BLaER1 (cell line): Measurements from ENCODE around the gene PON2.
"Not testable (repeated sequence)": the region's sequence is repeated elsewhere in the genome, so short reads cannot be mapped to it uniquely, and the experiment has no call there.

ENCODE experiments used
- H3K27ac ChIP-seq: shearing (Covaris generic); formaldehyde crosslinking; 2 replicates; pipeline ENCODE4 v1.8.1; 2022
- H3K27me3 ChIP-seq: shearing (Covaris generic); formaldehyde crosslinking; 2 replicates; pipeline ENCODE4 v1.8.1; 2022
- H3K36me3 ChIP-seq: shearing (Covaris generic); formaldehyde crosslinking; 2 replicates; pipeline ENCODE4 v1.8.1; 2022
- H3K4me1 ChIP-seq: shearing (Covaris generic); formaldehyde crosslinking; 2 replicates; pipeline ENCODE4 v1.8.1; 2022
- H3K4me2 ChIP-seq: shearing (Covaris generic); formaldehyde crosslinking; 2 replicates; pipeline ENCODE4 v1.8.1; 2022
- H3K4me3 ChIP-seq: shearing (Covaris generic); formaldehyde crosslinking; 2 replicates; pipeline ENCODE4 v1.8.1; 2022
- H3K9ac ChIP-seq: shearing (Covaris generic); formaldehyde crosslinking; 2 replicates; pipeline ENCODE4 v1.8.1; 2022
- H3K9me3 ChIP-seq: shearing (Covaris generic); formaldehyde crosslinking; 2 replicates; pipeline ENCODE4 v1.8.1; 2022
- H4K20me1 ChIP-seq: shearing (Covaris generic); formaldehyde crosslinking; 2 replicates; pipeline ENCODE4 v1.8.1; 2022
- Cebpa-rat ChIP-seq: shearing (Covaris generic); IDR thresholded peaks from 2 replicates; pipeline ENCODE4 v1.8.1; 2022

The PON2 gene

DNA sequence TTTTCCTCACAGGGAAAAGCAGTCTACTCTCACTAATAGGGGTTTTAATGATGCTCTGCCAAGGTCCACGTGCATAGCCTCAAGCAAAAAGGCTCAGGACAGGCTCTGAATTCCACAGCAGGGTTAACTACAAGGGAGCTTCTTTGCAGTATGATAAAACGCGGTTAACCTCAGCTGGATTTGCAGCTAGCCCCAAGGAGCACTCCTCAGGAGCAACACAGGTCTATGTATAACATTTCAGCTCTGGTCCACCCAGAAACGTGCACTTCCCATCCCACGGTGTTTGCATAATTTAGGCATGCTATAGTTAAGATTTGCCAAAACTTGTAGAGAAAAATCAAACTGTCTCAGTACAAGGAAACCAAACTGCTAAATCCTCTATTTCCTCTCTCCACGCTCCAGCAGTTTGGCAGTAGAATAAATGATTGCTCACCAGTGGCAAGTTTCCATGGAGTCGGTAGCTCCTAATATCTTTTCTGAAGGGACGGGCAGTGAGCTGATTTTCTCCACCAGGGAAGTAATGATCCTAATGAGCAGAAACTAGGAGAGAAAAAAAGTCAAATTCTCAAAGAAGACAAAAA is 37.8 kb upstream of the PON2 start:
- H3K4me2 ChIP-seq, result peak overlapping the region; percentile 55
- H3K9me3 ChIP-seq, result no peaks in the 10 kb centered on the region
- peaks cover 28% of the 10 kb centered on the region for H3K4me1 ChIP-seq
- H3K4me3 ChIP-seq, result no peak overlapping the region
- H3K9ac ChIP-seq, result no peak overlapping the region
- TF ChIP-seq Cebpa-rat, result no peak
- no peaks in the 10 kb centered on the region for H3K27me3 ChIP-seq
- no peaks in the 10 kb centered on the region for H4K20me1 ChIP-seq
- no peaks in the 10 kb centered on the region for H3K36me3 ChIP-seq
- H3K27ac ChIP-seq, result no peak overlapping the region

DNA sequence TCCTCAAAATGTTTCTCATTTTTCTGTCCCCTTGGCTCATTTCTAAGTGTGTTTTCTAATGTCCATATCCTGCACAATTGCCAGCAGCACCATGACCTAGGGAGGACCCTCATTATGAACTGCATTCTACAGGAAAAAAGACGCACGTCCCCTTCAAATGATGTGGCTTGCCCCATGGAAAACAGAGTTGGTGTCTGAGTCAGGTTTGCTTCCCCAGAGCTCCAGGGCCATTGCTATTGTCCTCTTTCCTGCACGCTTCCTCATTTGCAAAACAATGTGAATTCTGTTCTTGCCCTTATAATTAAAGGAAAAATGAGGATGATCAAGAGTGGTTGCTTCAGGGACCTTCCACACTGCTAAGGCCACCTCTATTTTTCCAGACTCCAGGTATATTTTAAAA is 36.2 kb upstream of the PON2 start:
- Histone ChIP-seq H3K9me3 (no peaks in the 10 kb centered on the region), H4K20me1 (no peaks in the 10 kb centered on the region), H3K36me3 (no peaks in the 10 kb centered on the region), H3K27me3 (no peaks in the 10 kb centered on the region), H3K9ac (no peak overlapping the region), H3K4me1 (peaks cover 28% of the 10 kb centered on the region), H3K4me3 (no peak overlapping the region), H3K27ac (no peak overlapping the region), H3K4me2 (peak overlapping the region; percentile 39)
- TF ChIP-seq Cebpa-rat, result no peak

DNA sequence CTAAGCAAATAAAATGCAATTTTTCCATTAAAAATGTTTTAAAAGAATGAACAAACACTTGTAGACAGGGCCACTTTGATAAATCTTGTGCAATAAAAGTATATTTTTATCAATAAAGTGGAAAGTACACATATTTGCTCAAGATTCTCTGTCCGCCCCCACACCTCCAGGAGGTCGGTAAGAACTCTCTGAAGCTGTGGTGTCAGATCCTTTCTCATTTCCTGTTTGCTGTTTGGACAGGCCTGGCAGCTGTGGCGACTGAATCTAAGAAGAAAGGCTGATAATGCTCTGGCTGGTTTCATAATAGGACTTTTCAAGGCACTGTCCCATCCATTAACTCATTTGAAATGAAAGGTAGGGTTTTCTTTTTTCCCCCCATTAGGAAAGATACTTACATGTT is 35.6 kb upstream of the PON2 start:
- Histone ChIP-seq H3K4me1 (peaks cover 28% of the 10 kb centered on the region), H3K36me3 (no peaks in the 10 kb centered on the region), H3K4me2 (peak overlapping the region; percentile 39), H3K27ac (no peak overlapping the region), H3K27me3 (no peaks in the 10 kb centered on the region), H3K4me3 (no peak overlapping the region), H4K20me1 (no peaks in the 10 kb centered on the region), H3K9me3 (no peaks in the 10 kb centered on the region), H3K9ac (no peak overlapping the region)
- no peak for TF ChIP-seq Cebpa-rat

DNA sequence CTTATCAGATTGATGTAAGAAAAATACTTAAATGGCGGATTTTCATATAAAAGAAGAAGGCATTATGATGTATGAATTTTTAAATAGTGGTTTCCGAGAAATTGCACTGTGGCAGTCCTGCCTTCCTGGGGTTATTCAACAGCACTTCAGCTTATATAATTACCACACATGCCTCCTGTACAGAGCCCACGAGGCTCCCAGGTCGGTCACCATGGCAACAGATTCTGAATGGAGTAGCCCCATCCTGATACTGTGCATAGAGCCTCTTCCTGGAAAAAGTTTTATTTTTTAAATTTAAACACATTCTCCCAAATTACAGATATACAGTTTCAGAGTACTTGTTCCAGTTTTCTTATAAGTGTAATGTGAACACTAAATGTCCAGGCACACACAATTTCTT is 35.0 kb upstream of the PON2 start:
- no peak overlapping the region for H3K27ac ChIP-seq
- TF ChIP-seq Cebpa-rat, result no peak
- no peak overlapping the region for H3K9ac ChIP-seq
- H3K9me3 ChIP-seq, result no peaks in the 10 kb centered on the region
- no peaks in the 10 kb centered on the region for H3K27me3 ChIP-seq
- peaks cover 28% of the 10 kb centered on the region for H3K4me1 ChIP-seq
- no peaks in the 10 kb centered on the region for H3K36me3 ChIP-seq
- peak overlapping the region; percentile 39; the same call in 1 of the 2 replicates for H3K4me2 ChIP-seq
- H4K20me1 ChIP-seq, result no peaks in the 10 kb centered on the region
- no peak overlapping the region for H3K4me3 ChIP-seq

DNA sequence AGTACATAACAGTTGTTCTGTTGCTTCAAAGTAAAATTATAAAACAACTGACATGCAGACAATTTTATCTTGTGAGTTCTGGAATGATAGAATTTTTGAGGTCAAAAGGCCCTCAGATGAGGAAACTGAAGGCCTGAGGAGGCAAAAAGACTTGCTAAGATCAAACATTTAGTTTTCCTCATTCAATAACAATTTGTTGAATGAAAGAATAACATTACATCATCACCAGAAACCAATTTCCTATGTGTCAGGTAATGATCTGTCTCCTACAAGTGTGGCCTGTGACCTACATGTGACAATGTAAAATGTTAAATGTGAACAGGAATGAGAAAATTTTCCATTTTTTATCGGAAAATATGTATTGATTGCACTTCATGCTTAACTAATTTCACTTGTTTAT is 34.4 kb upstream of the PON2 start:
- H3K4me2 ChIP-seq, result no peak overlapping the region
- H3K27me3 ChIP-seq, result no peaks in the 10 kb centered on the region
- no peak overlapping the region for H3K27ac ChIP-seq
- no peak overlapping the region for H3K4me3 ChIP-seq
- H4K20me1 ChIP-seq, result no peaks in the 10 kb centered on the region
- TF ChIP-seq Cebpa-rat, result no peak
- H3K9me3 ChIP-seq, result no peaks in the 10 kb centered on the region
- H3K9ac ChIP-seq, result no peak overlapping the region
- H3K4me1 ChIP-seq, result peaks cover 28% of the 10 kb centered on the region
- H3K36me3 ChIP-seq, result no peaks in the 10 kb centered on the region

DNA sequence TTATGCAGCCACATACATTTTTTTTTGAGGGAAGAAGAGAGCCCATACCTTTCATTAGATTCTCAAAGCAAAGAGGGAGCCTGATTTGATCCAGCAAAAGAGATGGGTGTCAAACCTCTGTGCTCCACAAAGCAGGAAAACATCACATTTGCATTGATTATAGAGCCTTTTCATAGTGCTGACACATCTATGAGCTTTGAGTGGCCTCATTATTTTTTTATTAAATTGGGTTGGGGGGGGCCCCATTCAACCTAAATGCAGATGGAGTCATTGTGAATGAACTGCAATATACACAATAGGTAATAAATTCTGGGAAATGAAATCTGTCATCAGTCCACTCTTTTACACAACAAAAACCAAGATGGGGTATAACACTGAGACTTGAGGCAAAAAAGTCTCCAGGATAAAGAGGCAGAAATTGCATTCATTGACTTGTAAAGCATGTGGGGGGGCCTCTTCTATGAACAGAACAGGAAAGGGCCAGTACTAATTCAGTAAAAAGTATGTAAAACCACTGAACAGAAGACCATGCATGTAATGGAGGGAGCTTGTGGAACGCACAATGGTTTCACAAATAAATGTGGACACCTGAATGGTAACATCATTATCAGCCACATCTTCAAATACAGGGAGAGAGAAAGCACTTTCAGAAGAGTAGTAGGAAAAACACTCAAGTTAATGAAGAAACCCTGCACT is 33.2 kb upstream of the PON2 start:
- H3K4me1 ChIP-seq, result peaks cover 27% of the 10 kb centered on the region
- no peak overlapping the region for H3K4me2 ChIP-seq
- no peaks in the 10 kb centered on the region for H3K9me3 ChIP-seq
- TF ChIP-seq Cebpa-rat, result no peak
- no peaks in the 10 kb centered on the region for H3K27me3 ChIP-seq
- no peaks in the 10 kb centered on the region for H4K20me1 ChIP-seq
- no peak overlapping the region for H3K27ac ChIP-seq
- H3K9ac ChIP-seq, result no peak overlapping the region
- H3K4me3 ChIP-seq, result no peak overlapping the region
- H3K36me3 ChIP-seq, result no peaks in the 10 kb centered on the region

DNA sequence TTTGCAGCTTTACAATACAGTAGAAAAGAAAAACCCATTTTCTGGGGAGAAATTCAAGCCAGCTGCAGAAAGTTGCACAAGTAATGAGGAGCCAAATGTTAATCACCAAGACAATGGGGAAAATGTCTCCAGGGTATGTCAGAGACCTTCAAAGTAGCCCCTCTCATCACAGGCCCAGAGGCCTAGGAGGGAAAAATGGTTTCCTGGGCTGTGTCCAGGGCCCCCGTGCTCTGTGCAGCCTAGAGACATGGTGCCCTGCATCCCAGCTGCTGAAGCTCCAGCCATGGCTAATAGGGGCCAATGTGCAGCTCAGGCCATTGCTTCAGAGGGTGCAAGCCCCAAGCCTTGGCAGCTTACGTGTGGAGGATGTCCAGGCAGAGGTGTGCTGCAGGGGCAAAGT is 25.8 kb upstream of the PON2 start:
- not testable (repeated sequence) for H3K36me3 ChIP-seq, H3K27ac ChIP-seq, H3K4me3 ChIP-seq, H4K20me1 ChIP-seq, H3K9ac ChIP-seq, H3K4me2 ChIP-seq, H3K27me3 ChIP-seq, H3K4me1 ChIP-seq
- H3K9me3 ChIP-seq, result peaks cover 31% of the 10 kb centered on the region

DNA sequence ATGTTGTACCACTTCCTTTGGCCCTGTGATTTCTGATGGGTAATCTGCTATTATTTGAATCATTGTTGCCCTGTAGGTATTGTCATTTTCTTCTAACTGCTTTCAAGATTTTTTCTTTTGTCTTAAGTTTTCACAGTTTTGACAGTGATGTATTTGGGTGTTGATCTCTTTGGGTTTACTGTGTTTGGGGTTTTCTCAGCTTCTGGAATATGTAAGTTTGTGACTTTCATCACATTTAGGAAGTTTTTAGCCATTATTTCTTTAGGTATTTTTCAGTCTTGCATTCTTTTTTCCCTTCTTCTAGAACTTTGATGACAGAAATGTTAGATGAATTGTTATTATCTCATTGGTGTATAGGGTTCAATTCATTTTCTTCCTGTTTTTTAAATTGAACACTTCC is 23.1 kb upstream of the PON2 start:
- Histone ChIP-seq H3K4me2 (no peak overlapping the region), H3K4me1 (no peaks in the 10 kb centered on the region), H3K36me3 (no peaks in the 10 kb centered on the region), H4K20me1 (no peaks in the 10 kb centered on the region), H3K27ac (no peak overlapping the region), H3K9ac (no peak overlapping the region), H3K27me3 (no peaks in the 10 kb centered on the region), H3K9me3 (peaks cover 31% of the 10 kb centered on the region), H3K4me3 (no peak overlapping the region)
- no peak for TF ChIP-seq Cebpa-rat

DNA sequence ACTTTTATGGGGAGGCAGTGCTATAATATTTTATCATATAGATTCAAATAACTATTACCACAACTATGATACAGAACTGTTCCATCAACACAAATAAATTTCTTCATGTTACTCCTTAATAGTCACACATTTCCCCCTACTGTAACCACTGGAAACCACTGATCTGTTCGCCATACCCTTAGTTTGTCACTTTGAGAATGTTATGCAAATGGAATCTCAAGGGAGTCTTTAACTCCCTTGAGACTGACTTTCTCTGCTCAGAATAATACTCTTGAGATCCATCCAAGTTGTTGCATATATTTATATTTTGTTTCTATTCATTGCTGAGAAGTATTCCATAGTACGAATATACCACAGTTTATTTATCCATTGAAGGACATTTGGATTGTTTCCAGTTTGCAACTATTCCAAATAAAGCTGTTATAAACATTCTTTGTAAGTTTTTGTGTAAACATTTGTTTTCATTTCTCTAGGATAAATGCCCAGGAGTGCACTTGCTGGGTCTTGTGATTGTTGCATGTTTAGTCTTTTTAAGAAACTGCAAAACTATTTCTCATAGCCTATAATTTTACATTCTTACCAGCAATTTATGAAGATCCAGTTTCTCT is 19.7 kb upstream of the PON2 start:
- H3K4me2 ChIP-seq, result no peak overlapping the region
- no peaks in the 10 kb centered on the region for H4K20me1 ChIP-seq
- H3K36me3 ChIP-seq, result no peaks in the 10 kb centered on the region
- H3K9ac ChIP-seq, result no peak overlapping the region
- H3K4me1 ChIP-seq, result no peaks in the 10 kb centered on the region
- no peak overlapping the region for H3K4me3 ChIP-seq
- no peaks in the 10 kb centered on the region for H3K27me3 ChIP-seq
- no peak overlapping the region for H3K27ac ChIP-seq
- TF ChIP-seq Cebpa-rat, result no peak
- peaks cover 6% of the 10 kb centered on the region for H3K9me3 ChIP-seq

DNA sequence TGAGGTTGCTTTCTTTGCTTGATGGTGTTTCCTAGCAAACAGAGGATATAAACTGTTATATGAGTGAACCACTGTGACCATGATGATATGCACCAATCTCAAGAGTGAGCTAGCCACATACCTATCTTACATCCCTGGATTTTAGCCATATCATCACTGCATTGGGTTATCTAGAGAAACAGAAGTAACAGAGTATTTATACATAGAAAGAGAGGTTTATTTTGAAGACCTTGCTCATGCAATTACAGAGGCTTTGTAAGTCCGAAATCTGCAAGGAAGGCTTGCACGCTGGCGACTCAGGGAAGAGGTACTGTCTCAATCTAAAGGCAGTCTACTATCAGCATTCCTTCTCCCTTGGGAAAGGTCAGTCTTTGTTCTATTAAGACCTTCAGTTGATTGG is 11.8 kb upstream of the PON2 start:
- no peaks in the 10 kb centered on the region for H3K27me3 ChIP-seq
- no peaks in the 10 kb centered on the region for H3K36me3 ChIP-seq
- no peaks in the 10 kb centered on the region for H3K4me1 ChIP-seq
- H3K4me3 ChIP-seq, result no peak overlapping the region
- H4K20me1 ChIP-seq, result no peaks in the 10 kb centered on the region
- TF ChIP-seq Cebpa-rat, result no peak
- no peak overlapping the region for H3K9ac ChIP-seq
- H3K9me3 ChIP-seq, result no peaks in the 10 kb centered on the region
- H3K4me2 ChIP-seq, result no peak overlapping the region
- H3K27ac ChIP-seq, result no peak overlapping the region
